ENCODE data around the gene SV2A. TPM values are rescaled to one million over a fixed set of nuclear protein-coding genes. Genes with fewer than 3 reads are reported as not detected.

Gene SV2A
- total RNA-seq, 4 donors from 2014 or later, result 0.27 to 1.1 (median 0.55) TPM

GRCh38 chr1:149923626-149924025 lies 6.0 kb upstream of the SV2A start:
- no peak overlapping the region for H3K4me3 ChIP-seq (ENCODE audit: low read depth, poor library complexity, severe bottlenecking)
- intact Hi-C loops (cut with DNase I; ENCODE audit: low total_unique reads), result no loop called here
- 81 to 87% methylated on average over 10 of the region's 10 CpGs for WGBS, 2 donors
- TF ChIP-seq, protein P1, sequence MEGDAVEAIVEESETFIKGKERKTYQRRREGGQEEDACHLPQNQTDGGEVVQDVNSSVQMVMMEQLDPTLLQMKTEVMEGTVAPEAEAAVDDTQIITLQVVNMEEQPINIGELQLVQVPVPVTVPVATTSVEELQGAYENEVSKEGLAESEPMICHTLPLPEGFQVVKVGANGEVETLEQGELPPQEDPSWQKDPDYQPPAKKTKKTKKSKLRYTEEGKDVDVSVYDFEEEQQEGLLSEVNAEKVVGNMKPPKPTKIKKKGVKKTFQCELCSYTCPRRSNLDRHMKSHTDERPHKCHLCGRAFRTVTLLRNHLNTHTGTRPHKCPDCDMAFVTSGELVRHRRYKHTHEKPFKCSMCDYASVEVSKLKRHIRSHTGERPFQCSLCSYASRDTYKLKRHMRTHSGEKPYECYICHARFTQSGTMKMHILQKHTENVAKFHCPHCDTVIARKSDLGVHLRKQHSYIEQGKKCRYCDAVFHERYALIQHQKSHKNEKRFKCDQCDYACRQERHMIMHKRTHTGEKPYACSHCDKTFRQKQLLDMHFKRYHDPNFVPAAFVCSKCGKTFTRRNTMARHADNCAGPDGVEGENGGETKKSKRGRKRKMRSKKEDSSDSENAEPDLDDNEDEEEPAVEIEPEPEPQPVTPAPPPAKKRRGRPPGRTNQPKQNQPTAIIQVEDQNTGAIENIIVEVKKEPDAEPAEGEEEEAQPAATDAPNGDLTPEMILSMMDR (IDR thresholded peaks at IDR 0.05), result no peak
- no peak for TF ChIP-seq POLR2A (IDR thresholded peaks at IDR 0.05)
- no peak for DNase-seq (ENCODE audit: low spot score in 2 of 2)

GRCh38 chr1:149916898-149917252 lies 769 bp downstream of the SV2A start:
- intact Hi-C loops (cut with DNase I; ENCODE audit: low total_unique reads), result no loop called here
- TF ChIP-seq, protein P1 (IDR thresholded peaks at IDR 0.05), result no peak
- TF ChIP-seq POLR2A (IDR thresholded peaks at IDR 0.05), result no peak
- peak in 1 of 2 donors; percentile 59 for DNase-seq (ENCODE audit: low spot score in 2 of 2)
- WGBS, 2 donors, result 11 to 26% methylated on average over 10 of the region's 10 CpGs
- no peak overlapping the region for H3K4me3 ChIP-seq (ENCODE audit: low read depth, poor library complexity, severe bottlenecking)

- no peak for TF ChIP-seq POLR2A (IDR thresholded peaks at IDR 0.05)
- TF ChIP-seq, protein P1 (IDR thresholded peaks at IDR 0.05), result no peak
- peak in 1 of 2 donors; percentile 81 for DNase-seq (ENCODE audit: low spot score in 2 of 2)
- intact Hi-C loops (cut with DNase I; ENCODE audit: low total_unique reads), result no loop called here
- 39 to 43% methylated on average over 7 to 9 of the region's 9 CpGs for WGBS, 2 donors
- H3K4me3 ChIP-seq (ENCODE audit: low read depth, poor library complexity, severe bottlenecking), result no peak overlapping the region
These were observed 1.3 kb downstream of the SV2A start for GRCh38 chr1:149916193-149916897.

- no peak for TF ChIP-seq POLR2A (IDR thresholded peaks at IDR 0.05)
- TF ChIP-seq, protein P1 (IDR thresholded peaks at IDR 0.05), result no peak
- H3K4me3 ChIP-seq (ENCODE audit: low read depth, poor library complexity, severe bottlenecking), result no peak overlapping the region
- intact Hi-C loops (cut with DNase I; ENCODE audit: low total_unique reads), result no loop called here
- 75 to 88% methylated on average over 11 of the region's 11 CpGs for WGBS, 2 donors
- no peak for DNase-seq (ENCODE audit: low spot score in 2 of 2)
These were observed 2.0 kb downstream of the SV2A start for GRCh38 chr1:149915429-149916192.

GRCh38 chr1:149914545-149914944 lies 3.1 kb downstream of the SV2A start:
- no peak overlapping the region for H3K4me3 ChIP-seq (ENCODE audit: low read depth, poor library complexity, severe bottlenecking)
- no peak for TF ChIP-seq POLR2A (IDR thresholded peaks at IDR 0.05)
- TF ChIP-seq, protein P1 (IDR thresholded peaks at IDR 0.05), result no peak
- DNase-seq (ENCODE audit: low spot score in 2 of 2), result no peak
- 78 to 84% methylated on average over 1 of the region's 1 CpG for WGBS, 2 donors
- intact Hi-C loops (cut with DNase I; ENCODE audit: low total_unique reads), result no loop called here
